Occipital lobe (tissue), 2 donors: ENCODE measurements around the gene TREML2. TPM values are rescaled to one million over a fixed set of nuclear protein-coding genes. Genes with fewer than 3 reads are reported as not detected.
"Not testable (repeated sequence)": the region's sequence is repeated elsewhere in the genome, so short reads cannot be mapped to it uniquely, and the experiment has no call there.

Source experiments
- DNase-seq: peaks from one replicate; lab custom pipeline; 2025; lab: John Stamatoyannopoulos, UW
- total RNA-seq: library from RNA; depleted of rRNA; stranded (reverse); fragments of >200 nt; gene quantifications from one replicate; pipeline ENCODE4 v1.2.3, GENCODE V29; 2014

Gene TREML2
- not detected for total RNA-seq

- DNase-seq, result no peak
Observed at GRCh38 chr6:41200901-41201763, at the start of gene TREML2. TREML2 (minus strand) TSS chr6:41201149; CDS start chr6:41201008, 141 bp downstream.

GRCh38 chr6:41247882-41248705 is 47.1 kb upstream of the TREML2 start:
- DNase-seq, result no peak

GRCh38 chr6:41247288-41247865 is 46.4 kb upstream of the TREML2 start:
- no peak for DNase-seq

GRCh38 chr6:41246529-41246928 is 45.6 kb upstream of the TREML2 start:
- not testable (repeated sequence) for DNase-seq

GRCh38 chr6:41239467-41240159 is 38.7 kb upstream of the TREML2 start:
- no peak for DNase-seq

- no peak for DNase-seq
Observed at GRCh38 chr6:41237128-41237527, 36.2 kb upstream of the TREML2 start.

- no peak for DNase-seq
Observed at GRCh38 chr6:41236276-41236675, 35.3 kb upstream of the TREML2 start.

- DNase-seq, result no peak
Observed at GRCh38 chr6:41232667-41233066, 31.7 kb upstream of the TREML2 start.

- DNase-seq, result no peak
Observed at GRCh38 chr6:41231246-41231645, 30.3 kb upstream of the TREML2 start.

- no peak for DNase-seq
Observed at GRCh38 chr6:41229721-41230120, 28.8 kb upstream of the TREML2 start.

GRCh38 chr6:41228616-41229015 is 27.7 kb upstream of the TREML2 start:
- no peak for DNase-seq

- no peak for DNase-seq
Observed at GRCh38 chr6:41228096-41228495, 27.1 kb upstream of the TREML2 start, which contains the start of gene TREML4. TREML4 (plus strand) TSS chr6:41228349; CDS start chr6:41228428, 79 bp downstream.

- no peak for DNase-seq
Observed at GRCh38 chr6:41226752-41227151, 25.8 kb upstream of the TREML2 start.

GRCh38 chr6:41224800-41225199 is 23.9 kb upstream of the TREML2 start:
- no peak for DNase-seq

GRCh38 chr6:41222513-41222912 is 21.6 kb upstream of the TREML2 start:
- no peak for DNase-seq

GRCh38 chr6:41222045-41222444 is 21.1 kb upstream of the TREML2 start:
- DNase-seq, result no peak

- DNase-seq, result no peak
Observed at GRCh38 chr6:41216616-41217015, 15.7 kb upstream of the TREML2 start.

- no peak for DNase-seq
Observed at GRCh38 chr6:41215777-41216176, 14.8 kb upstream of the TREML2 start.

- DNase-seq, result no peak
Observed at GRCh38 chr6:41214559-41215238, 13.8 kb upstream of the TREML2 start.

- no peak for DNase-seq
Observed at GRCh38 chr6:41209547-41210320, 8.8 kb upstream of the TREML2 start.
